Measurements from ENCODE around the gene HBS1L. TPM values are rescaled to one million over a fixed set of nuclear protein-coding genes. Genes with fewer than 3 reads are reported as not detected.

HBS1L gene
- total RNA-seq, 4 donors from 2014 or later: 25.2 to 94.1 (median 37.5) TPM

- no peaks in the 10 kb centered on the region for H3K4me1 ChIP-seq
- no peak overlapping the region for H3K27ac ChIP-seq
- H3K36me3 ChIP-seq: no peaks in the 10 kb centered on the region
- H3K27me3 ChIP-seq: no peaks in the 10 kb centered on the region
- TF ChIP-seq CTCF (IDR thresholded peaks at IDR 0.05) (no peak), POLR2A (IDR thresholded peaks at IDR 0.05) (no peak)
- no peak overlapping the region for H3K4me3 ChIP-seq
- no peak for DNase-seq
- no peaks in the 10 kb centered on the region for H3K9me3 ChIP-seq
Measured at GRCh38 chr6:135095716-135096115, 41.1 kb upstream of the HBS1L start.

GRCh38 chr6:135094403-135094821 is 39.8 kb upstream of the HBS1L start:
- H3K4me3 ChIP-seq: no peak overlapping the region
- no peaks in the 10 kb centered on the region for H3K9me3 ChIP-seq
- H3K4me1 ChIP-seq: no peaks in the 10 kb centered on the region
- peak overlapping the region in 1 of 4 donors; percentile 3 for H3K27ac ChIP-seq
- TF ChIP-seq POLR2A (IDR thresholded peaks at IDR 0.05): no peak
- TF ChIP-seq CTCF (IDR thresholded peaks at IDR 0.05): no peak
- no peaks in the 10 kb centered on the region for H3K36me3 ChIP-seq
- no peaks in the 10 kb centered on the region for H3K27me3 ChIP-seq
- no peak for DNase-seq

GRCh38 chr6:135093578-135093977 is 39.0 kb upstream of the HBS1L start:
- no peaks in the 10 kb centered on the region for H3K27me3 ChIP-seq
- TF ChIP-seq POLR2A (IDR thresholded peaks at IDR 0.05): no peak
- no peak overlapping the region for H3K27ac ChIP-seq
- H3K36me3 ChIP-seq: no peaks in the 10 kb centered on the region
- no peaks in the 10 kb centered on the region for H3K4me1 ChIP-seq
- H3K9me3 ChIP-seq: no peaks in the 10 kb centered on the region
- DNase-seq: no peak
- H3K4me3 ChIP-seq: no peak overlapping the region

GRCh38 chr6:135092724-135093123 is 38.1 kb upstream of the HBS1L start:
- Histone ChIP-seq H3K4me1 (no peaks in the 10 kb centered on the region), H3K27ac (no peak overlapping the region), H3K27me3 (no peaks in the 10 kb centered on the region), H3K9me3 (no peaks in the 10 kb centered on the region), H3K36me3 (no peaks in the 10 kb centered on the region), H3K4me3 (no peak overlapping the region)
- DNase-seq: no peak
- TF ChIP-seq CTCF (IDR thresholded peaks at IDR 0.05): no peak
- no peak for TF ChIP-seq POLR2A (IDR thresholded peaks at IDR 0.05)

- H3K36me3 ChIP-seq: no peaks in the 10 kb centered on the region
- no peaks in the 10 kb centered on the region for H3K9me3 ChIP-seq
Measured at GRCh38 chr6:135090819-135091218, 36.2 kb upstream of the HBS1L start.

GRCh38 chr6:135089901-135090300 is 35.3 kb upstream of the HBS1L start:
- no peaks in the 10 kb centered on the region for H3K4me1 ChIP-seq
- DNase-seq: no peak

More at GRCh38 chr6:135090819-135091218, 36.2 kb upstream of the HBS1L start:
- no peak for DNase-seq
- Histone ChIP-seq H3K4me3 (no peak overlapping the region), H3K27me3 (no peaks in the 10 kb centered on the region), H3K4me1 (no peaks in the 10 kb centered on the region), H3K27ac (no peak overlapping the region)
- TF ChIP-seq CTCF (IDR thresholded peaks at IDR 0.05) (no peak), POLR2A (IDR thresholded peaks at IDR 0.05) (no peak)

More at GRCh38 chr6:135089901-135090300, 35.3 kb upstream of the HBS1L start:
- Histone ChIP-seq H3K27me3 (no peaks in the 10 kb centered on the region), H3K4me3 (no peak overlapping the region), H3K9me3 (no peaks in the 10 kb centered on the region), H3K36me3 (no peaks in the 10 kb centered on the region), H3K27ac (no peak overlapping the region)
- TF ChIP-seq CTCF (IDR thresholded peaks at IDR 0.05) (no peak), POLR2A (IDR thresholded peaks at IDR 0.05) (no peak)
